Smooth muscle cell (in vitro differentiated cells): Measurements from ENCODE around the gene SHC1. TPM values are rescaled to one million over a fixed set of nuclear protein-coding genes. Genes with fewer than 3 reads are reported as not detected.

Experiments
- DNase-seq: peaks from one replicate; lab custom pipeline; 2025; ENCODE audit not compliant: unreplicated experiment; lab: John Stamatoyannopoulos, UW
- H2AFZ ChIP-seq: fragments of 200-600 bp; sonication (generic); 2 replicates; pipeline ENCODE4 v1.6.0; 2016; ENCODE audit warnings: antibody characterized with exemption, low read depth, mild to moderate bottlenecking
- H3F3A ChIP-seq: fragments of 200-600 bp; sonication (generic); 2 replicates; pipeline ENCODE4 v1.6.0; 2017; ENCODE audit warnings: antibody characterized with exemption, low read depth
- H3K27ac ChIP-seq: fragments of 200-600 bp; sonication (generic); 2 replicates; pipeline ENCODE4 v1.5.1; 2016; ENCODE audit warnings: low read depth, mild to moderate bottlenecking
- H3K27me3 ChIP-seq: fragments of 200-600 bp; sonication (generic); 2 replicates; pipeline ENCODE4 v1.6.1; 2016; ENCODE audit warnings: low read depth, mild to moderate bottlenecking
- H3K36me3 ChIP-seq: fragments of 200-600 bp; sonication (generic); 2 replicates; pipeline ENCODE4 v1.5.1; 2016; ENCODE audit warnings: low read depth
- H3K4me1 ChIP-seq: fragments of 200-600 bp; sonication (generic); 2 replicates; pipeline ENCODE4 v1.5.1; 2016; ENCODE audit warnings: low read depth
- H3K4me2 ChIP-seq: fragments of 200-600 bp; sonication (generic); 2 replicates; pipeline ENCODE4 v1.6.0; 2016; ENCODE audit warnings: mild to moderate bottlenecking
- H3K4me3 ChIP-seq: fragments of 200-600 bp; sonication (generic); 2 replicates; pipeline ENCODE4 v1.5.1; 2016; ENCODE audit warnings: mild to moderate bottlenecking
- H3K79me2 ChIP-seq: fragments of 200-600 bp; sonication (generic); 2 replicates; pipeline ENCODE4 v1.6.0; 2016; ENCODE audit warnings: low read depth, mild to moderate bottlenecking
- H3K9ac ChIP-seq: fragments of 200-600 bp; sonication (generic); 2 replicates; pipeline ENCODE4 v1.6.0; 2016; ENCODE audit warnings: low read depth
- H3K9me3 ChIP-seq: fragments of 200-600 bp; sonication (generic); replicated peaks from 2 replicates; pipeline ENCODE4 v1.5.1; 2016; ENCODE audit warnings: low read depth
- H4K20me1 ChIP-seq: fragments of 200-600 bp; sonication (generic); 2 replicates; pipeline ENCODE4 v1.6.0; 2016; ENCODE audit warnings: low read depth
- WGBS: methylation state at CpG from one replicate; pipeline ENCODE4 v1.1.7; 2016; ENCODE audit warnings: low lambda C conversion rate; 5-methylcytosine and 5-hydroxymethylcytosine counted together
- polyA plus RNA-seq: library from polyadenylated mRNA; unstranded; fragments of >200 nt; fragmentation: Nextera tagmentation; extraction: Ambion mirVana; gene quantifications from 2 replicates; pipeline ENCODE4 v1.2.1, GENCODE V29; 2016
- total RNA-seq: library from RNA; depleted of rRNA; stranded (reverse); fragments of >200 nt; gene quantifications from 2 replicates; pipeline ENCODE4 v1.2.3, GENCODE V29; 2014
- TF ChIP-seq, protein P1 (sequence below): fragments of 200-600 bp; sonication (generic); IDR thresholded peaks from 2 replicates; pipeline ENCODE4 v1.5.1; 2017; ENCODE audit warnings: borderline replicate concordance, mild to moderate bottlenecking, antibody characterized with exemption; ENCODE audit not compliant: insufficient read depth, poor library complexity, severe bottlenecking

The SHC1 gene
- total and polyA plus RNA-seq, 2 experiments from 2014 or later: 207 to 249 TPM

DNA sequence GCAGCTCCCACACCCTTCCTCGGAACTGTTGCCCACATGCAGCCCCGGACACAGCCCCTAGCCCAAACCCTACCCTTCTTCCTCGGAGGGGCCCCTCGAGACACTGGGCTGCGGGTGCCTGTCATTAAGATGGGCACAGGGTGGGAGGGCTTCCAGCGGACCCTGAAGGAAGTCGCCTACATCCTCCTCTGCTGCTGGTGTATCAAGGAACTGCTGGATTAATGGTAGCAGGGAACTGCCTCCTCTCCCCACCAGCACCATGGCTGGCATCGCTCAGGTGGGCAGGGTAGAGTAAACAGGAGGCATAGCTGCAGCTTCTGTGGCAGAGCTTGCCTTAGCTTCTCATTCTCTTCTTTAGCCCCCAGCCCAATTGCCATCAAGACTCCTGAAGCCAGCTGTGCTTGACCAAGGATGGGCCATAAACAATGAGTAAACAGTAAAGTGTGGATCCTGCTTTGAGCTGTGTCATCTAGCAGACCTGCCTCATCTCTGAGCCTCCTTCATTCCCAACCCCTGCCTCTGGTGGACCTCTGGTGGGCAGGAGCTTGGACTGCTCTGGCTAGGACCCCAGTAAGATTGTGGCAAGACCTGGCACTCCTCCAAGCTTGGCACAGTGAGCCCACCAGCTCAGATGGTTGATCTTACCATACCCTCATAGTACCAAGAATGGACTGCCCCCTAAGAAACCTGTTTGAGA lies 23.2 kb upstream of the SHC1 start, which contains the start of gene LENEP:
Gene LENEP (plus strand): TSS at position 15 of the 697 bp plus-strand sequence. CDS start 22 bp downstream, at position 37.
- no peak within 1 kb of the TSS for H3K9ac ChIP-seq
- H2AFZ ChIP-seq: no peak within 1 kb of the TSS
- 85% methylated on average over 8 of the region's 8 CpGs for WGBS
- no peak for DNase-seq
- no peaks in the 10 kb centered on the region for H3K4me1 ChIP-seq
- H3K27ac ChIP-seq: peak within 1 kb of the TSS; percentile 56
- no peaks in the 10 kb centered on the region for H3K9me3 ChIP-seq
- no peaks in the 10 kb centered on the region for H3K27me3 ChIP-seq
- H4K20me1 ChIP-seq: no peaks in the 10 kb centered on the region
- H3F3A ChIP-seq: no peaks in the 10 kb centered on the region
- H3K4me3 ChIP-seq: no peak within 1 kb of the TSS
- TF ChIP-seq, protein P1, sequence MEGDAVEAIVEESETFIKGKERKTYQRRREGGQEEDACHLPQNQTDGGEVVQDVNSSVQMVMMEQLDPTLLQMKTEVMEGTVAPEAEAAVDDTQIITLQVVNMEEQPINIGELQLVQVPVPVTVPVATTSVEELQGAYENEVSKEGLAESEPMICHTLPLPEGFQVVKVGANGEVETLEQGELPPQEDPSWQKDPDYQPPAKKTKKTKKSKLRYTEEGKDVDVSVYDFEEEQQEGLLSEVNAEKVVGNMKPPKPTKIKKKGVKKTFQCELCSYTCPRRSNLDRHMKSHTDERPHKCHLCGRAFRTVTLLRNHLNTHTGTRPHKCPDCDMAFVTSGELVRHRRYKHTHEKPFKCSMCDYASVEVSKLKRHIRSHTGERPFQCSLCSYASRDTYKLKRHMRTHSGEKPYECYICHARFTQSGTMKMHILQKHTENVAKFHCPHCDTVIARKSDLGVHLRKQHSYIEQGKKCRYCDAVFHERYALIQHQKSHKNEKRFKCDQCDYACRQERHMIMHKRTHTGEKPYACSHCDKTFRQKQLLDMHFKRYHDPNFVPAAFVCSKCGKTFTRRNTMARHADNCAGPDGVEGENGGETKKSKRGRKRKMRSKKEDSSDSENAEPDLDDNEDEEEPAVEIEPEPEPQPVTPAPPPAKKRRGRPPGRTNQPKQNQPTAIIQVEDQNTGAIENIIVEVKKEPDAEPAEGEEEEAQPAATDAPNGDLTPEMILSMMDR: no peak
- no peaks in the 10 kb centered on the region for H3K36me3 ChIP-seq
- H3K79me2 ChIP-seq: peaks cover 5% of the 10 kb centered on the region
- no peak within 1 kb of the TSS for H3K4me2 ChIP-seq

DNA sequence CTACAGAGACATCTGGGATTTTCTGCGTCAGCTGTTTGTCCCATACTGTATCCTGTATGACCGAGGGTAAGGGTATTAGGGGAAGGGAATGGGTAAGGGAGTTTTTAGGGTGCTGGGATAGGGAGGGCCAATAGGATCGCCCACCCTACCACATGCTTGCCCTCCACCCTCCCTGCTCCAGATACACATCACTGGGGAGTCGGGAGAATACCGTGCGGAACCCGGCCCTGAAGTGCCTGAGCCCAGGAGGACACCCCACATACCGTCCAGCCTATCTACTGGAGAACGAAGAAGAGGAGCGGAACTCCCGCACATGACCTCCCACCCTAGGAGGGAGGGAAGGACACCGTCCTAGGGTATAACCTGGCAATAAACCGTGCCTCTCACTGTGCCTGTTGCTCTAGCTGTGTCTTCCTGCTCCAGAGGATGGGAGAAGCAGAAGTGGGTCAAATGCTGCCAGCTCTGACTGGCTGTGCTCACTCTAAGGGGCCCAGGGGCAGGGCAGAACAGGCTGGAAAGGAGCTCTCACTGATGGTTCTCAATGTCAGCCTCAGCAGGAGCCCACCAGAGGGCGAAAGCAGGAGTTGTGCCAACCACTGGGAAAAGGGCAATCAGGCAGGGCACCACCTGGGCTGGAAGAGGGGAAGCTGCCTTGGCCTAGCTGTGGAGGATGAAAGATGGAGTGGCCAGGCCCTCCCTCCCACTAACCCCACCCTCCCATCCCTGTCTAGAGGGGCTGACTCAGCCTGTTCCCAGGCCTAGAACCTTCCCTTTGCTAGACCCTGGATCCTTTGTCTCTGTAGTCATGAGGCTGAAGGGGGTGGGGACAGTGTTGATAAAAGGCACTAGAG lies 22.4 kb upstream of the SHC1 start:
- 91% methylated on average over 14 of the region's 14 CpGs for WGBS
- no peak overlapping the region for H3K4me3 ChIP-seq

DNA sequence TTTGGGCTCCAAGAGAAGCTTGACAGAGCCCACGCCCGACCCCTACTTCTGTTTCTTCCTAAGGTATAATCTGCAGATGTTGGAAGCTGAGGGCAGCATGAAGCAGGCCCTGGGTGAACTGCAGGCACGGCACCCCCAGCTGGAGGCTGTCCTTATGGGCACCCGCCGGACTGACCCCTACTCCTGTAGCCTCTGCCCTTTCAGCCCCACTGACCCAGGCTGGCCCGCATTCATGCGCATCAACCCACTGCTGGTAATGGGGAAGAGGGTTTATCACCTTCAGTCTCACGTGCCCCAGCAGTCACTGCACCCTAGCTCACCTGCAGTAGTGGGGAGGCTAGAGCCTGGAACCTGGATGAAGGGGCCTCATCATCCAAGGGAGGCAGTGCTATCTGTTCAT lies 19.7 kb upstream of the SHC1 start:
- Histone ChIP-seq H3K9ac (no peak overlapping the region), H4K20me1 (no peaks in the 10 kb centered on the region), H3K4me3 (no peak overlapping the region), H2AFZ (no peak overlapping the region), H3K9me3 (no peaks in the 10 kb centered on the region), H3K4me1 (no peaks in the 10 kb centered on the region), H3F3A (no peaks in the 10 kb centered on the region), H3K36me3 (no peaks in the 10 kb centered on the region), H3K79me2 (peaks cover 12% of the 10 kb centered on the region), H3K27me3 (no peaks in the 10 kb centered on the region), H3K27ac (no peak overlapping the region), H3K4me2 (no peak overlapping the region)
- TF ChIP-seq, protein P1: no peak
- no peak for DNase-seq
- WGBS: 96% methylated on average over 8 of the region's 8 CpGs

More for the DNA sequence above, 22.4 kb upstream of the SHC1 start:
- Histone ChIP-seq H2AFZ (no peak overlapping the region), H4K20me1 (no peaks in the 10 kb centered on the region), H3K9ac (no peak overlapping the region), H3K27ac (peak overlapping the region; percentile 56), H3K79me2 (peaks cover 7% of the 10 kb centered on the region), H3K9me3 (no peaks in the 10 kb centered on the region), H3F3A (no peaks in the 10 kb centered on the region), H3K27me3 (no peaks in the 10 kb centered on the region), H3K36me3 (no peaks in the 10 kb centered on the region), H3K4me1 (no peaks in the 10 kb centered on the region), H3K4me2 (no peak overlapping the region)
- TF ChIP-seq, protein P1: no peak
- DNase-seq: no peak
